A549 (cell line): Measurements from ENCODE around the gene TNRC18. TPM values are rescaled to one million over a fixed set of nuclear protein-coding genes. Genes with fewer than 3 reads are reported as not detected.
A peak's percentile ranks its signal among the peaks of the same experiment; 100 is the strongest.
"Not testable (repeated sequence)": the region's sequence is repeated elsewhere in the genome, so short reads cannot be mapped to it uniquely, and the experiment has no call there.

Experiments
- ATAC-seq, 2 experiments: fragments of 200-7000 bp in 1 of 2; fragments of >200 bp in 1 of 2; cut with Nextera tagmentation in 1 of 2; cut with Tn5 transposase in 1 of 2; 3 replicates each; pipeline versions ENCODE4 v1.8.0 to v1.9.1; 2018 to 2020; ENCODE audit warnings: mild to moderate bottlenecking in 1 of 2, moderate library complexity in 1 of 2
- CTCF ChIA-PET: fragments of 300-600 bp; sonication (Branson Sonifier 250); formaldehyde crosslinking; extraction: SDS; loops from one replicate; lab custom pipeline; 2021; ENCODE audit warnings: antibody characterized with exemption, inconsistent platforms; lab: Yijun Ruan, JAX
- POLR2A ChIA-PET: fragments of 350-600 bp; formaldehyde crosslinking; extraction: SDS; loops from one replicate; lab custom pipeline; 2021; ENCODE audit warnings: antibody characterized with exemption, inconsistent platforms; lab: Yijun Ruan, JAX
- DNase-seq, 2 experiments: peaks; one replicate each; pipeline versions ENCODE4 v3.0.0 to v3.0.0-alpha.2; 2011 to 2016; ENCODE audit warnings: low read depth in 1 of 2, low spot score in 1 of 2
- FAIRE-seq: peaks from 2 replicates; lab custom pipeline; 2011; peaks lifted over from hg19 to GRCh38; lab: Jason Lieb, UNC
- H3K27ac ChIP-seq, 2 experiments: fragments of >200 bp; sonication (Bioruptor Twin); formaldehyde crosslinking; 3 replicates each; pipeline ENCODE4 v1.5.1; 2016 to 2017
- H3K4me1 ChIP-seq: fragments of >200 bp; sonication (Bioruptor Twin); formaldehyde crosslinking; 3 replicates; pipeline ENCODE4 v1.6.1; 2016
- H3K4me2 ChIP-seq: fragments of >200 bp; sonication (Bioruptor Twin); formaldehyde crosslinking; 3 replicates; pipeline ENCODE4 v1.6.1; 2016
- H3K4me3 ChIP-seq: fragments of >200 bp; sonication (Bioruptor Twin); formaldehyde crosslinking; 3 replicates; pipeline ENCODE4 v1.5.1; 2016
- H3K9me3 ChIP-seq: fragments of >200 bp; sonication (Bioruptor Twin); formaldehyde crosslinking; 3 replicates; pipeline ENCODE4 v1.6.1; 2016
- CBX8 ChIP-seq: fragments of 200-600 bp; sonication (generic); IDR thresholded peaks from 2 replicates; pipeline ENCODE4 v1.6.1; 2016
- EP300 ChIP-seq, 2 experiments: fragments of >200 bp; sonication (Bioruptor Twin); formaldehyde crosslinking; IDR thresholded peaks; 2 replicates in 1 of 2; 3 replicates in 1 of 2; pipeline ENCODE4 v1.6.1; 2016 to 2017
- HES2 ChIP-seq: fragments of >200 bp; sonication (Bioruptor Twin); formaldehyde crosslinking; IDR thresholded peaks from 2 replicates; pipeline ENCODE4 v1.6.1; 2016
- HMGXB4 ChIP-seq: fragments of 250-450 bp; sonication (Bioruptor Pico); IDR thresholded peaks from 2 replicates; pipeline ENCODE4 v1.5.0; 2021; ENCODE audit warnings: mild to moderate bottlenecking, moderate library complexity, borderline replicate concordance
- HOXA7 ChIP-seq: fragments of 250-450 bp; sonication (Bioruptor Pico); IDR thresholded peaks from 2 replicates; pipeline ENCODE4 v1.5.0; 2020; ENCODE audit warnings: mild to moderate bottlenecking, moderate library complexity
- KDM1A ChIP-seq: fragments of 200-600 bp; sonication (generic); IDR thresholded peaks from 2 replicates; pipeline ENCODE4 v1.6.1; 2016; ENCODE audit warnings: low read depth, mild to moderate bottlenecking
- MYC ChIP-seq: IDR thresholded peaks from 2 replicates; pipeline ENCODE4 v1.6.1; 2012; ENCODE audit warnings: mild to moderate bottlenecking, inconsistent platforms, low read length, improper control_type of control experiment, borderline replicate concordance
- NPAS2 ChIP-seq: fragments of 250-450 bp; sonication (Bioruptor Pico); IDR thresholded peaks from 2 replicates; pipeline ENCODE4 v1.8.0; 2022; ENCODE audit warnings: mild to moderate bottlenecking, moderate library complexity, borderline replicate concordance
- PBX3 ChIP-seq: IDR thresholded peaks from 2 replicates; pipeline ENCODE4 v1.6.1; 2012
- REST ChIP-seq: fragments of 200-600 bp; sonication (generic); IDR thresholded peaks from 2 replicates; pipeline ENCODE4 v1.6.1; 2016; ENCODE audit warnings: antibody characterized with exemption, mild to moderate bottlenecking, moderate library complexity
- RNF2 ChIP-seq: fragments of 200-600 bp; sonication (generic); IDR thresholded peaks from 2 replicates; pipeline ENCODE4 v1.6.1; 2016; ENCODE audit warnings: low read depth, mild to moderate bottlenecking, antibody characterized with exemption, moderate library complexity, borderline replicate concordance
- SREBF2 ChIP-seq: fragments of 450-650 bp; IDR thresholded peaks from 2 replicates; pipeline ENCODE4 v1.6.1; 2014; ENCODE audit warnings: mild to moderate bottlenecking, moderate library complexity
- ZFP36 ChIP-seq: fragments of 450-650 bp; IDR thresholded peaks from 2 replicates; pipeline ENCODE4 v1.6.1; 2014; ENCODE audit warnings: borderline replicate concordance; ENCODE audit not compliant: partially characterized antibody
- WGBS: methylation state at CpG from one replicate; pipeline ENCODE4 v1.1.6; 2017; ENCODE audit errors: missing lambda C conversion rate; 5-methylcytosine and 5-hydroxymethylcytosine counted together
- polyA plus RNA-seq, 4 experiments: library from polyadenylated mRNA; depleted of rRNA in 3 of 4; stranded (reverse); fragments of >200 nt; fragmentation: RNase III in 1 of 4; extraction: RNeasy Plus Mini Kit Qiagen cat#74134 plus additional on column Dnase treatment in 1 of 4; gene quantifications; 2 replicates in 3 of 4; 3 replicates in 1 of 4; pipeline ENCODE4 v1.2.3, GENCODE V29; 2011 to 2017

The TNRC18 gene
- polyA plus RNA-seq, 2 of the 4 experiments (the other 2 are of a cell fraction) = 15.5 to 39.9 TPM

GRCh38 chr7:5291301-5291700 is 132.3 kb downstream of the TNRC18 start:
- Histone ChIP-seq H3K27ac (no peak overlapping the region), H3K4me2 (no peak overlapping the region), H3K4me3 (no peak overlapping the region), H3K4me1 (no peaks in the 10 kb centered on the region), H3K9me3 (no peaks in the 10 kb centered on the region)
- DNase-seq (no peak), ATAC-seq (no peak), FAIRE-seq (no peak)
- CTCF ChIA-PET = interaction anchor here (0.6 kb wide), 1 partner anchor 105 kb away, joined by 5 read pairs; no protein-coding TSS in a partner anchor
- POLR2A ChIA-PET = no interaction called here
- WGBS = 87% methylated on average over 7 of the region's 8 CpGs
- TF ChIP-seq HOXA7 (CRISPR knock-in tag) (no peak), EP300 (IDR thresholded peaks at IDR 0.05) (no peak), ZFP36 (peak; percentile 80)

- DNase-seq (no peak), ATAC-seq (no peak)
- POLR2A ChIA-PET = interaction anchor here (0.6 kb wide), 1 partner anchor 50 kb away, joined by 3 read pairs; no protein-coding TSS in a partner anchor
- Histone ChIP-seq H3K4me3 (no peak overlapping the region), H3K27ac (no peak overlapping the region), H3K9me3 (no peaks in the 10 kb centered on the region)
- WGBS = 89% methylated on average over 7 of the region's 7 CpGs
- no peak for TF ChIP-seq CBX8
- no peak for TF ChIP-seq REST
- TF ChIP-seq HMGXB4 (CRISPR knock-in tag) = no peak
- TF ChIP-seq NPAS2 = no peak
- TF ChIP-seq PBX3 = no peak
- TF ChIP-seq HOXA7 (CRISPR knock-in tag) = no peak
- TF ChIP-seq SREBF2 = no peak
- no peak for TF ChIP-seq MYC
- TF ChIP-seq, all 56 proteins: peak for 0
- CTCF ChIA-PET = interaction anchor here (1.0 to 1.6 kb wide), 3 partner anchors 21 to 491 kb away, joined by 3 to 4 read pairs (median 3); no protein-coding TSS in a partner anchor
- no peak overlapping the region for H3K4me2 ChIP-seq
- no peak for FAIRE-seq
- H3K4me1 ChIP-seq = peaks cover 11% of the 10 kb centered on the region
Observed at GRCh38 chr7:5289355-5289754, 134.3 kb downstream of the TNRC18 start.

GRCh38 chr7:5288560-5288959 is 135.1 kb downstream of the TNRC18 start:
- ChIA-PET POLR2A (interaction anchor here (0.6 kb wide), 1 partner anchor 49 kb away, joined by 3 read pairs; no protein-coding TSS in a partner anchor), CTCF (interaction anchor here (0.6 to 1.6 kb wide), 4 partner anchors 21 to 490 kb away, joined by 3 to 4 read pairs (median 3); no protein-coding TSS in a partner anchor)
- H3K4me1 ChIP-seq = peaks cover 17% of the 10 kb centered on the region
- DNase-seq, H3K4me2 ChIP-seq, H3K9me3 ChIP-seq, ATAC-seq, FAIRE-seq, H3K4me3 ChIP-seq, H3K27ac ChIP-seq: not testable (repeated sequence)
- 94% methylated on average over 8 of the region's 8 CpGs for WGBS

GRCh38 chr7:5287802-5288201 is 135.8 kb downstream of the TNRC18 start:
- Histone ChIP-seq H3K27ac (no peak overlapping the region), H3K4me1 (peaks cover 17% of the 10 kb centered on the region), H3K4me3 (no peak overlapping the region), H3K9me3 (no peaks in the 10 kb centered on the region), H3K4me2 (no peak overlapping the region)
- WGBS = 94% methylated on average over 19 of the region's 19 CpGs
- FAIRE-seq = no peak
- POLR2A ChIA-PET = no interaction called here
- no peak for ATAC-seq
- CTCF ChIA-PET = interaction anchor here (0.9 kb wide), 1 partner anchor 48 kb away, joined by 3 read pairs; no protein-coding TSS in a partner anchor
- no peak for DNase-seq
- TF ChIP-seq HES2 = no peak
- TF ChIP-seq KDM1A = no peak
- no peak for TF ChIP-seq RNF2

GRCh38 chr7:5287373-5287772 is 136.3 kb downstream of the TNRC18 start:
- H3K27ac ChIP-seq, H3K4me3 ChIP-seq, H3K9me3 ChIP-seq, FAIRE-seq, DNase-seq, H3K4me2 ChIP-seq, POLR2A ChIA-PET, ATAC-seq: not testable (repeated sequence)
- peaks cover 17% of the 10 kb centered on the region for H3K4me1 ChIP-seq
- CTCF ChIA-PET = interaction anchor here (0.7 to 0.9 kb wide), 2 partner anchors 48 to 835 kb away, joined by 3 read pairs; no protein-coding TSS in a partner anchor
- 74% methylated on average over 5 of the region's 5 CpGs for WGBS
